Measurements from ENCODE around the gene PRMT6.
"Not testable (repeated sequence)": the region's sequence is repeated elsewhere in the genome, so short reads cannot be mapped to it uniquely, and the experiment has no call there.

The PRMT6 gene

DNA sequence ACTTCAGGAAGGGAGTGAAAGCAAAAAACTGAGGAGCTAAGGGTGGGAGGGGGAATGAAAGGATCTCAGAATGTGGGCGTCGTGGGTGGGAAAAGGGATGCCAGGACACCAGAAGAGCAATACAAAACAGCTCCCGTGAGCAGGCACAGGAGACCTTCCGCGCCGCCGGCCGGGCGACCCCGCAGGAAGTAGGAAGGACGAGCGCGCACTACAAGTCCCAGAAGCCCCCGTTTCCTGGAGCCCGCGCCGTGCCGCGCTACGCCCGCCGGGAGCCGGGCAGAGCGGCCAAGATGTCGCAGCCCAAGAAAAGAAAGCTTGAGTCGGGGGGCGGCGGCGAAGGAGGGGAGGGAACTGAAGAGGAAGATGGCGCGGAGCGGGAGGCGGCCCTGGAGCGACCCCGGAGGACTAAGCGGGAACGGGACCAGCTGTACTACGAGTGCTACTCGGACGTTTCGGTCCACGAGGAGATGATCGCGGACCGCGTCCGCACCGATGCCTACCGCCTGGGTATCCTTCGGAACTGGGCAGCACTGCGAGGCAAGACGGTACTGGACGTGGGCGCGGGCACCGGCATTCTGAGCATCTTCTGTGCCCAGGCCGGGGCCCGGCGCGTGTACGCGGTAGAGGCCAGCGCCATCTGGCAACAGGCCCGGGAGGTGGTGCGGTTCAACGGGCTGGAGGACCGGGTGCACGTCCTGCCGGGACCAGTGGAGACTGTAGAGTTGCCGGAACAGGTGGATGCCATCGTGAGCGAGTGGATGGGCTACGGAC, at the start of gene PRMT6:
TSS of gene PRMT6 (plus strand) at position 249 of the 771 bp plus-strand sequence. CDS start at position 291, 42 bp downstream.
- DNase-seq: peak; percentile 53

DNA sequence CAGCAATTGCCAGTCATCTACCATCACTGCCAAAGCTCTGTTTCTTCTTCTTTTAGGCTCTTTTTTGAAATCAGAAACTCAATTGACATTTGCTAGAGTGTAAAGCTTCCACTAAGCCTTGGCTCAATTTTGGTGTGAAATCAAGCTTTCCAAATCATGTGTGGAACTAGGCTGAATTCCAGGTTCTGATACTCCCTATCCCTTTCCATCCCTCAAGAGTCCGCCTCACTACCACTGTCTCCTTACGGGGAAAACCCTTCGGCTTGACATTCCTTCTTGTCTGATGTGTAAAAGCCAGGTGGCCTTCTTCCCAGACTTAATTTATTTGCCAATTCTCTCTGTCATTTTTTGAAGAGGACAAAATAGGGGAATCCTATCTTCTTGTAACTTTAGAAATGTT, 47.2 kb upstream of the PRMT6 start:
- no peak for DNase-seq

DNA sequence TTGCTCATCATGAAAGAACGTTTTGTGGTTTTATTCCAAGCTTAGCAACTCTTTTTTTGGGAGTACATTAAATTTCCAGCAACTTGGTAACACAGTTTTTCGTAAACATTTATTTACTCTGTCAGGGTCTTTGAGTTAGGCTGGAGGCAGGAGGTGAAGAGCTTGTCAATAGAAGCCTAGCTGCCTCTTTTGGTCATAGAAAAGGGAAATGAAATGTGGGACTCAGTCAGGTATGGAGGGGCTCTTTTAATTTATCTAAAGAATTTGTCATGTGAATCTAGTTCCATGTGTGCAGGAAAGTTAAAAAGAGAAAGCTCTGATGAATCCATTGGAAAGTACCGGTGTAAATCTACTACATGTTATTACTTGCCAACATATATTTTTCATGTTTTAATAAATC, 45.9 kb upstream of the PRMT6 start:
- no peak for DNase-seq

DNA sequence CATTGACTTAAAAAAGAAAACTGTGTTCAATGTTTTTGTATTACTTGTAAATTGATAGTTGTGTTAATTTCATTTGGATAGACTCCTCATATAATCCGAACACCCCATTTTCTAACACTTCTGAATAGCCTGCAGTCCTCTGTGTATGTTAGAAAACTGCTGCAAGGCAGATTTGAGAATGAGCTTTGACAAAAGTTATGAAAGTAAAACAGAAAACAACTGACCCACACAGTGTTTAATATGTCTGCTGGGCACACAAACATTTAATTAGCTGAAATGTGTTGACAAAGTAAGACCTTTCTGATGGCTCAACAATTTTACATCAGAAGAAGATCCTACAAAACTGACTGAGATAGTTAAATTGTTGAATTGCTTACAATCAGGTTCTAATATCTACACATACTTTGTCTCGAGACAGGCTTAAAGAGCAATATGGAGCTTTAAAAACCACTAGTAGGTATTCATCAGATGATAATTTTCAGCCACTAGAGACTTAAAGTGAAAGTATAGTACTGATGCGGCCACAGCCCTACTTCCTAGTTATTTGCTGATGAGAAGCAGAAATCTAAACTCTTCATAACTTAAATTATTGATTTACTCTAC, 40.0 kb upstream of the PRMT6 start:
- no peak for DNase-seq

DNA sequence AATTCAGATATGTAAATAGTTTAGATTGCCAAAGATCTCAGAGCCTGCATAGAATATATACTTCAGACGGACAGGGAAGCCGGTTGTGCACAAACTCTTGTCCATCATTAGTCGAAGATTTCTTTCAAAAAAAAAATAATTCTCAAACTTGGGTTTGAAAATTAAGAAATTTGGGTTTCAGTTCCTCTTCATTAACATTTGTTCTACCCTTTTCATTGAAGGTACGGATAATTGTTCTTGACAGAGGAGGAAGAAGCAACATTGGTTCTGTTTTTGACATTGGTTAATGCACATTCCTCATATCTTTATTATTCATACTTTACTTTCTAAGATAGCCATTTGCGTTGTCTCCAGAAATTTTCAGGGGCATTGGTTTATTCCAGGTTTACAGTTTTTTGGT, 38.0 kb upstream of the PRMT6 start:
- DNase-seq: no peak

DNA sequence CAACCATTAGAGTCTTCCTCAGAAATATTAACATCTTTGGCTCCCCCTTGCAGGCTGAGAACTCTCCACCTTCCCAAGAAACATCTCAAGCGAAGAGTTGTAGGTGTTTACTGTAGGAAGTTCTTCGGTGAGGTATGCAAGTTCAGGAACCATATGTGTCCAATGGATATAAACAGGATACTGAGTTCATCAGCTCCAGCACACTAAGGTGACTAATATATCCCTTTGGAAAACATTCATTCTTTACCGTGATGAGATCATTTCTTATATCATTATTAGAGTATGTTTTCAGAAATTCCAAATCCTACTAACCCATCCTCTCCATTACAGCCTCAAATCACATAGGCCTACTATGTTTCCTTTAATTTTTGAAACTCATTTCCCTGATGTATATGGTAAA, 37.3 kb upstream of the PRMT6 start:
- DNase-seq: no peak

DNA sequence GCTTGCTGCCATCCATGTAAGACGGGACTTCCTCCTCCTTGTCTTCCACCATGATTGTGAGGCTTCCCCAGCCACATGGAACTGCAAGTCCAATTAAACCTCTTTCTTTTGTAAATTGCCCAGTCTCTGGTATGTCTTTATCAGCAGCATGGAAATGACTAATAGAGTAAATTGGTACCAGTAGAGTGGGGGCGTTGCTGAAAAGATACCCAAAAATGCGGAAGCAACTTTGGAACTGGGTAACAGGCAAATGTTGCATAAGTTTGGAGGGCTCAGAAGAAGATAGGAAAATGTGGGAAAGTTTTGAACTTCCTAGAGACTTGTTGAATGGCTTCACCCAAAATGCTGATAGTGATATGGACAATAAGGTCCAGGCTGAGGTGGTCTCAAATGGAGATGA, 17.6 kb upstream of the PRMT6 start:
- not testable (repeated sequence) for DNase-seq

DNA sequence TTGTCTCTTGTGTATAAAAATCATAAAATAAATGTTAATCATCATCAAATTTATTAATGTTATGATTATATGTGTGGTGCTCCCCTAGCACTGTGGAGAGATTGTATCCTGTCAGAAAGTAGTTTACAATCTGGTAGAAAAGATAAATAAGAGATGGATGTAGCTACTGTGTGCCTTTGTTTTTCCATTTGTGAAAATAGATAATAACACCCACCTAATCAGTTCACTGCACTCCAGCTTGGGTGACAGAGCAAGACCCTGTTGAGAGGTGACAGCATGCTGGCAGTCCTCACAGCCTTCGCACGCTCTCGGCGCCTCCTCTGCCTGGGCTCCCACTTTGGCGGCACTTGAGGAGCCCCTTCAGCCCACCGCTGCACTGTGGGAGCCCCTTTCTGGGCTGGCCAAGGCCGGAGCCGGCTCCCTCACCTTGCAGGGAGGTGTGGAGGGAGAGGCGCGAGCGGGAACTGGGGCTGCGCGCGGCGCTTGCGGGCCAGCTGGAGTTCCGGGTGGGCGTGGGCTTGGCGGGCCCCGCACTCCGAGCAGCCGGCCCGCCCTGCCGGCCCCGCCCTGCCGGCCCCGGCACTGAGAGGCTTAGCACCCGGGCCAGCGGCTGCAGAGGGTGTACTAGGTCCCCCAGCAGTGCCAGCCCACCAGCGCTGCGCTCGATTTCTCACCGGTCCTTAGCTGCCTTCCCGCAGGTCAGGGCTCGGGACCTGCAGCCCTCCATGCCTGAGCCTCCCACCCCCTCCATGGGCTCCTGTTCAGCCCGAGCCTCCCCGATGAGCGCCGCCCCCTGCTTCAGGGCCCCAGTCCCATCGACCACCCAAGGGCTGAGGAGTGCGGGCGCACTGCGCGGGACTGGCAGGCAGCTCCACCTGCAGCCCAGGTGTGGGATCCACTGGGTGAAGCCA, 11.9 kb upstream of the PRMT6 start:
- not testable (repeated sequence) for DNase-seq

DNA sequence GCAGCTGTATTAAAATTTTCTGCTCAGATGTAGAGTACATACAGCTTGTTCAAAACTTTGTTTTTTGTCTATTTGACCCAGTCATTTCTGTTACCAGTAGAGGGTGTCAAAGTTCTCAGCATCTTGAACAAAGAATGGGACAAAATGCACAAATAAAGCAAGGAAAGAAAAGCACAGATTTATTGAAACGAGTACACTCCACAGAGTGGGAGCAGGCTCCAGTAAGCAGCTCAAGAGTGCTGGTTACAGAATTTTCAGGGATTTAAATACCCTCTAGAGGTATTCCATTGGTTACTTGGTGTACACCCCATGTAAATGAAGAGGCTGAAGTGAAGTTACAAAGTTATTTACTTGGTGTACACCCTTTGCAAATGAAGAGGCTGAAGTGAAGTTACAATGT, 8.9 kb upstream of the PRMT6 start:
- DNase-seq: no peak

DNA sequence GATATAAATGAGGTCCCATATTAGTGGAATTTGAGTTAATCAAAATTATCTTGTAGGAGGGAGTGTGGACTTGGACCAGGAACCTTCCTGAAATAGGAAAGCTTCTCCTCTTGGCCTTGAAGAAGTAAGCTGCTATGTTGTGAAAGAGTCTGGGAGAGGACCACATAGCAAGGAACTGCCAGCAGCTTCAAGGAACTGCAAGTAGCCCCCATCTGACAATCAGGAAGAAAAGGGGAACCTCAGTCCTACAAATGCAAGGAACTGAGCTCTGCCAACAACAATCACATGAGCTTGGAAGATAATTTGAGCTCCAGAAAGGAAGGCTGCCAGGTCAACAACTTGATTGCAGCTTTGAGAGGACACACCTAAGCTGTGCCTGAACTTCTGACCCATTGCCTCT, 8.2 kb upstream of the PRMT6 start:
- no peak for DNase-seq

DNA sequence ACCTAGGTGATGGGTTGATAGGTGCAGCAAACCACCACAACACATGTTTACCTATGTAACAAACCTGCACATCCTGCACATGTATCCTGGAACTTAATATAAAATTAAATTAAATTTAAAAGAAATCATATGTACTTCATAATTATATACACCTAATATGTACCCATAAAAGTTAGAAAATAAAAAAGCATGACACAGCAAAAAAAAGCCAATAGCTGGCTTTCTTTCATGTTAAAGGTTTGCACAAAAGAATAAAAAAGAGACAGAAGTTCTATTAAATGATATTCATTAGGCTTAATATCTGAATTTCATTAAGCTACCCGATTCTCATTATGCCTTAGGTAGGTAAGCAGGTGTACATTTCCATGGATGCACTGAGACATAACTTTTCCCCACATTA, 5.2 kb upstream of the PRMT6 start:
- no peak for DNase-seq

DNA sequence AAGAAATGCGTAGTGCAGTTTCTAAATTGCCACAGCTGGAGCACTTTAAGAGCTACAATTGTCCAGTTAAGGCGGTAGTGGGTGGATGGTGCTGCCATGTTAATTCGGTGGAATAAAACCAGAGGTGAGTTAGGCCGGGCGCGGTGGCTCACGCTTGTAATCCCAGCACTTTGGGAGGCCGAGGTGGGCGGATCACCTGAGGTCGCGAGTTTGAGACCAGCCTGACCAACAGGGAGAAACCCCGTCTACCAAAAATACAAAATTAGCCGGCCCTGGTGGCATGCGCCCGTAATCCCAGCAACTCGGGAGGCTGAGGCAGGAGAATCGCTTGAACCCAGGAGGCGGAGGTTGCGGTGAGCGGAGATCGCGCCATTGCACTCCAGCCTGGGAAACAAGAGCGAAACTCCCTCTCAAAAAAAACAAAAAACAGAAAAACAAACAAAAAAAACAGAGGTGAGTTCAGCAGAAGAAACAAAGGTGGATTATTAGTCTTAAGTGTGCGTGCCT, 502 bp upstream of the PRMT6 start:
- DNase-seq: not testable (repeated sequence)

DNA sequence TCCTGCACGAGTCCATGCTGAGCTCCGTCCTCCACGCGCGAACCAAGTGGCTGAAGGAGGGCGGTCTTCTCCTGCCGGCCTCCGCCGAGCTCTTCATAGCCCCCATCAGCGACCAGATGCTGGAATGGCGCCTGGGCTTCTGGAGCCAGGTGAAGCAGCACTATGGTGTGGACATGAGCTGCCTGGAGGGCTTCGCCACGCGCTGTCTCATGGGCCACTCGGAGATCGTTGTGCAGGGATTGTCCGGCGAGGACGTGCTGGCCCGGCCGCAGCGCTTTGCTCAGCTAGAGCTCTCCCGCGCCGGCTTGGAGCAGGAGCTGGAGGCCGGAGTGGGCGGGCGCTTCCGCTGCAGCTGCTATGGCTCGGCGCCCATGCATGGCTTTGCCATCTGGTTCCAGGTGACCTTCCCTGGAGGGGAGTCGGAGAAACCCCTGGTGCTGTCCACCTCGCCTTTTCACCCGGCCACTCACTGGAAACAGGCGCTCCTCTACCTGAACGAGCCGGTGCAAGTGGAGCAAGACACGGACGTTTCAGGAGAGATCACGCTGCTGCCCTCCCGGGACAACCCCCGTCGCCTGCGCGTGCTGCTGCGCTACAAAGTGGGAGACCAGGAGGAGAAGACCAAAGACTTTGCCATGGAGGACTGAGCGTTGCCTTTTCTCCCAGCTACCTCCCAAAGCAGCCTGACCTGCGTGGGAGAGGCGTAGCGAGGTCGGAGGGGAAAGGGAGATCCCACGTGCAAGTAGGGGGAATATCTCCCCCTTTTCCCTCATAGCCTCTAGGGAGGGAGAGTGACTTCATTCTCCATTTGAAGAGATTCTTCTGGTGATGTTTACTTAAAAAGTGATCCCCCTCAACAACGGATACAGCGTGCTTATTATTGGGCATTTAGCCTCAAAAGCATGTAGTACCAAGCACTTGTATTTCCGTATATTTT, 991 bp downstream of the PRMT6 start:
- peak; percentile 11 for DNase-seq

DNA sequence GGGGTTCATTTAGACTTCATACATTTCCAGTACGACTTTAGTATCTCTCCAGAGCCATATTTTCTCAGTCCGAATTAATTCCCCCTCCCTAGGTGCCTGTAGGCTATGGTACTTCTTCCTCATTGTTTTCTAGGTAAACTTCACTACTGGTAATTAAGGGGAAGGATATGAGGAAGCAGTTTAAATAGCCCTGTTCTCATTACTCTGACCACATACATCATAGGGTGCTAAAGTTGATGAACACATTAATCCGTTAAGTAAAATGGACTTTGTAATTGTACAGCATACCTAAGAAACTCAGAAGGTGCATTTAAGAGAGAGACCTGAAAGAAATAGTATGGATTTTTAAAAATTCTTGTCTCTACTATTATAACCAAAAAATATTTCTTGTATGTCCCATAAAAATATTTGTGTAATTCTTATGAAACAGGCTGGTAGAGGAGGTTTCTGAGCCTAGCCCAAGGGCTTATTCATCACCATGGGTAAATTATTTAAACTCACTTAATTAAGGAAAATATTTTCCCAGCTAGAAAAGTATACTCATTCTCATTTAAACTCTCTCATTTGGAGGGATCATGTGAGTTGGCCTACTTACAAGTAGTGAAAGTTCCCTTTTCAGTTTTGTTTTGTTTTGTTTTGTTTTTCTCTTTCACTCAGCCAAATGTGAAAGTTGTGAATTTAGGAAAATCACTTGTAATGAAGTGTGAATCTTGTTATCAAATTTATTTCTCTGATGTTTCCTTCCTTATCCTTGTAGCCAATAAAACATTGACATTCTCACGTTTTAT, 2.0 kb downstream of the PRMT6 start:
- DNase-seq: no peak

DNA sequence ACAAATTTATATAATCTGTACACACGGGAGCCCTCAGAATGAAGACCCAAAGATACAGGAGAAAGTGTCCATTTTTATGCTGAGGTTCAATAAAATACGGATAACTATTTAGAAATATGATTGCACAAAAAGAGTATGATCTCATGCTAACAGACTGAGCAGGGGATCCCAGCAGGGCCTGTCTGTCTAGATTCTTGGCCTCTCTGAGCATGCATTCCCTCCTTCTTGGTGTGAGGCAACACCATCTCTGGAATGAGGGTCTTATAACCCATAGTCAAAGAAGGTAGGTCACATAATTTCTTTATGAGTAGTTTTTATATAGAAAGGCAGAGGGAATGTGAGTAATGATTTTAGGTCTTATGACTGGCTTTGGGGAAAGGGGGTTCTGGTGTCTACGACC, 5.4 kb downstream of the PRMT6 start:
- DNase-seq: no peak

DNA sequence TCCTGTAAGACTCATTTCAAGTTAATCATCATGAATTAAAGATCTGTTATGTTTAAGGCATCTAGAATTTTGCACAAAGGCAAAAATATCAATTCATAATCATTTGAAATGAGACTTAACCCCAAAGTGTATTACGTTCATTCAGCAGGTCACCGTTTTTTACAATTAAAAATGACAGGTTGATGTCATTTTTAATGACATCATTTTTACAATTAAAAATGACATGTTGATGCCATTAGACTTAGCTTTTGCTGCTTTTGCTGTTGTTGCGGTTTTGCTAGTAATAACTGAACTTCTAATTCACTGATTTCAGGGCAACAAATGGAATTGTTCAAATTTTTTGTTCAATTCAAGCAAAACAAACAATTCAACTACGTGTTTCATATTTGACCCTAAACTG, 17.0 kb downstream of the PRMT6 start:
- DNase-seq: no peak

DNA sequence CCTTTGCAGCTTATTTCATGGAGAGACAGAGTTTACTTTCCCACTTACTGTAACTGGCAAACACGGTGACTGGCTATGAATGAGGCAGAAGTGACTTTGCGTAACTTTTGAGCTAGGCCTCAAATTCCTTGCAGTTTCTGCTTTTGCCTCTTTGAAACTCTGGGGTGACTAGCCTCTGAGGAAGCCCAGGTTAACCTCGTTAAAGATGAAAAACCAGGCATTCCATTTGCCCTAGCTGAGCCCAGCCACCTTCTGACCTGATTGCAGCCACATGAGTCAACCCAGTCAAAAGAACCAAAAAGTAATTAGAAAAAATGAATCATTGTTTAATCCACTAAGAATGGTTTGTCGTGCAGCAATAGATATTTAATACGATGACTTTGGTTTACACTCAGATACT, 20.4 kb downstream of the PRMT6 start:
- DNase-seq: no peak

DNA sequence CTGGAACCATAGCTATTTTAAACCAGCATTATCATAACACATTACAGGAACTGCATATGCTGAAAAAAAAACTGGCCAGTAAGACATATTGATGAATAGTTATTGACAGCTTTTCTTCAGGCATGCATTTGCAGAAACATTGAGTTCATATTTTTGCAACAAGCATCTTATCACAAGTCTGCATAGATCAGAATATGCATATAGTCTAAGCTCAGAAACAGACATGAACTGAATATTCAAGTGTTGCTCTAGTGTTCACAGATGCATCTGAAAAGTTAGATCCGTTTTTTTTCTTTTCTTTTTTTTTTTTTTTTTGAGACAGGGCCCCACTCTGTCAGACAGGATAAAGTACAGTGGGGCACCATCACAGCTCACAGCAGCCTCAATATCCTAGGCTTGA, 22.8 kb downstream of the PRMT6 start:
- no peak for DNase-seq

DNA sequence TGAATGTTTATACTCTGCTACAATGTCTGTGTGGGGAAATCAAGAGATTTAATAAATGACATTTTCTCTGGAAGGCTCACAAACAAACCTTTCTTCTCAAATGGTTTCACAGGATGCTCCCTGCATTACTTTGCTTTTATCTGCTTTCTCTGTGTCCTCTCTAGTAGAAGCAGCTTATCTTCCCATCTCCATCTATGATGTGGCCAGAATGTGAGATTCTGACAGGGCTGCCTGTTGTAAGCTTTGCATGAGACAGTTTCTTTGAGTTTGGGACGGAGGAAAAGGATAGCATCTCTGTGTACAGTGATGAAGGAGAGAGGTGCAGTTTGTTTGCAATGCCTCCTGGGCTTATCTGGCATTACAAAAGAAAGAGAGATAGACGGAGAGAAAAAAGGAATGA, 24.6 kb downstream of the PRMT6 start:
- no peak for DNase-seq

DNA sequence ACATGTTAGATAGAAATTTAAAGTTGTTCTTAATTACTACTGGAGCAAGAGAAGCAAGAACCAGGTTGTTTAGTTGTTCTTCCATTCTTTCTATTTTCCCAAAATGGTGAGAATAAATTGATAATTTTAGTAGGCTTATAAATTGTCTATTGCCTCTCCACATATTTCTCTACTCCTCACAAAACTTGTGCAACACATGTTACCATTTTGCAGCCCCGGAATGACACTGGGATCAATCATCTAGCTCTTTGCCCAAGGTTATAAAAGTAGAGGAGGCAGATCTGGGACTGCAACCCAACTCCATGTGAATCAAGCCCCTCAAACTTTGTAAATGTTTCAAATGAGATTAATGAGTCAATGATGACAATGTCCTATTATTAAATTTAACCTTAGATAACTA, 34.9 kb downstream of the PRMT6 start:
- no peak for DNase-seq

DNA sequence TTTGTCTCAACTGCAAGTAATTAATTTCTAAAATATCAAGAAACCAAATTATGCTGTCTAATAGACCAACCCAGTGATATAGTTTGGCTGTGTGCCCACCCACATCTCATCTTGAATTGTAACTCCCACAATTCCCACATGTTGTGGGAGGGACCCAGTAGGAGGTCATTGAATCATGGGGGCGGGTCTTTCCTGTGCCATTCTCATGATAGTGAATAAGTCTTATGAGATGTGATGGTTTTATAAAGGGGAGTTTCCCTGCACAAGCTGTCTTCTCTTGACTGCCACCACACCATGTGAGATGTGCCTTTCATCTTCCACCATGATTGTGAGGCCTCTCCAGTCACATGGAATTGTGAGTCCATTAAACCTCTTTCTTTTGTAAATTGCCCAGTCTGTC, 36.9 kb downstream of the PRMT6 start:
- DNase-seq: not testable (repeated sequence)

DNA sequence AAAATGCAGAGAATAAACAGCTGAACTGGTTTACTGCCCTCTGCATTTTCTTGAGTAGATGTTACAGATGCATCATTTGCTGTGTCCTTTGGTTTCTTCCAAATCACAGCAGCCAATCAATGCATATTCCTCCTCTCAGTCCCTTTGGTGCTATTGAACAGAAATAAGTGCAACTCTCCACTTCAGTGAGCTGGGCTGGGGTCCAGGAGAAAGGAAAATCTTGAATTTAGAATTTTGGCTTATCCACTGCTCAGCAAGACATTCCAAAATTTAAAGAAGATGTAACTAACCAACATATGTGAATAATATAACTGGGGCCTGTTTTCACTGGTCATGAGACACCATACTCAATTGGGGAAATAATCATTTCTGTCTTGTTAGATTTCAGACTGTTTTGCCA, 39.2 kb downstream of the PRMT6 start:
- no peak for DNase-seq
